Measurements from ENCODE around the gene KIAA1217.

DNA sequence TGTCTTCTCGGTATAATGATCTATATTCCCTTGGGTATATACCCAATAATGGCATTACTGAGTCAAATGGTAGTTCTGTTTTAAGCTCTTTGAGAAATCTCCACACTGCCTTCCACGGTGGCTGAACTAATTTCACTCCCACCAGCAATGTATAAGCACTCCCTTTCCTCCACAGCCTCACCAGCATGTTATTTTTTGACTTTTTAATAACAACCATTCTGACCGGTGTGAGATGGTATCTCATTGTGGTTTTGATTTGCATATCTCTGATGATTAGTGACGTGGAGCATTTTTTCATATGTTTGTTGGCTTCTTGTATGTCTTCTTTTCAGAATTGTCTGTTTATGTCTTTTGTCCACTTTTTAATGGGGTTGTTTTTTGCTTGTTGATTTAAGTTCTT is 33.6 kb downstream of the KIAA1217 start:
- TF ChIP-seq, protein P1, sequence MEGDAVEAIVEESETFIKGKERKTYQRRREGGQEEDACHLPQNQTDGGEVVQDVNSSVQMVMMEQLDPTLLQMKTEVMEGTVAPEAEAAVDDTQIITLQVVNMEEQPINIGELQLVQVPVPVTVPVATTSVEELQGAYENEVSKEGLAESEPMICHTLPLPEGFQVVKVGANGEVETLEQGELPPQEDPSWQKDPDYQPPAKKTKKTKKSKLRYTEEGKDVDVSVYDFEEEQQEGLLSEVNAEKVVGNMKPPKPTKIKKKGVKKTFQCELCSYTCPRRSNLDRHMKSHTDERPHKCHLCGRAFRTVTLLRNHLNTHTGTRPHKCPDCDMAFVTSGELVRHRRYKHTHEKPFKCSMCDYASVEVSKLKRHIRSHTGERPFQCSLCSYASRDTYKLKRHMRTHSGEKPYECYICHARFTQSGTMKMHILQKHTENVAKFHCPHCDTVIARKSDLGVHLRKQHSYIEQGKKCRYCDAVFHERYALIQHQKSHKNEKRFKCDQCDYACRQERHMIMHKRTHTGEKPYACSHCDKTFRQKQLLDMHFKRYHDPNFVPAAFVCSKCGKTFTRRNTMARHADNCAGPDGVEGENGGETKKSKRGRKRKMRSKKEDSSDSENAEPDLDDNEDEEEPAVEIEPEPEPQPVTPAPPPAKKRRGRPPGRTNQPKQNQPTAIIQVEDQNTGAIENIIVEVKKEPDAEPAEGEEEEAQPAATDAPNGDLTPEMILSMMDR (IDR thresholded peaks at IDR 0.05; ENCODE audit: borderline replicate concordance, extremely low read depth, low read length, poor library complexity, severe bottlenecking), result no peak
- no peak for TF ChIP-seq EZH2 (IDR thresholded peaks at IDR 0.05; ENCODE audit: borderline replicate concordance, low read depth, low read length, severe bottlenecking)
